GM23248 (cell line): Measurements from ENCODE around the gene RNASEH1. TPM values are rescaled to one million over a fixed set of nuclear protein-coding genes. Genes with fewer than 3 reads are reported as not detected.

Source experiments
- DNase-seq: peaks from one replicate; pipeline ENCODE4 v3.0.0-alpha.2; 2015
- H2AFZ ChIP-seq: fragments of 200-600 bp; sonication (generic); 2 replicates; pipeline ENCODE4 v1.6.1; 2016; ENCODE audit warnings: antibody characterized with exemption
- H3F3A ChIP-seq: fragments of 200-600 bp; sonication (generic); 2 replicates; pipeline ENCODE4 v1.6.1; 2016; ENCODE audit warnings: mild to moderate bottlenecking, antibody characterized with exemption, mixed run types; ENCODE audit not compliant: insufficient read depth
- H3K27ac ChIP-seq: fragments of 200-600 bp; sonication (generic); 2 replicates; pipeline ENCODE4 v1.5.1; 2016; ENCODE audit warnings: mild to moderate bottlenecking
- H3K27me3 ChIP-seq: fragments of 200-600 bp; sonication (generic); replicated peaks from 2 replicates; pipeline ENCODE4 v1.6.1; 2016; ENCODE audit warnings: mild to moderate bottlenecking; ENCODE audit not compliant: insufficient read depth
- H3K36me3 ChIP-seq: fragments of 200-600 bp; sonication (generic); 2 replicates; pipeline ENCODE4 v1.6.1; 2016; ENCODE audit warnings: low read depth, mild to moderate bottlenecking
- H3K4me1 ChIP-seq: fragments of 200-600 bp; sonication (generic); 2 replicates; pipeline ENCODE4 v1.6.1; 2016; ENCODE audit warnings: mild to moderate bottlenecking; ENCODE audit not compliant: insufficient read depth
- H3K4me2 ChIP-seq: fragments of 200-600 bp; sonication (generic); one replicate; pipeline ENCODE4 v1.6.1; 2016; ENCODE audit warnings: mild to moderate bottlenecking; ENCODE audit not compliant: unreplicated experiment
- H3K4me3 ChIP-seq: fragments of 200-600 bp; sonication (generic); 2 replicates; pipeline ENCODE4 v1.5.1; 2016; ENCODE audit warnings: mild to moderate bottlenecking
- H3K79me2 ChIP-seq: fragments of 200-600 bp; sonication (generic); 2 replicates; pipeline ENCODE4 v1.6.1; 2016; ENCODE audit warnings: mild to moderate bottlenecking; ENCODE audit not compliant: insufficient read depth
- H3K9ac ChIP-seq: fragments of 200-600 bp; sonication (generic); 2 replicates; pipeline ENCODE4 v1.6.1; 2016; ENCODE audit warnings: mild to moderate bottlenecking
- H3K9me2 ChIP-seq: fragments of 200-600 bp; sonication (generic); 2 replicates; pipeline ENCODE4 v1.6.1; 2016; ENCODE audit warnings: mixed run types, mild to moderate bottlenecking, moderate library complexity; ENCODE audit not compliant: insufficient read depth
- H3K9me3 ChIP-seq: fragments of 200-600 bp; sonication (generic); one replicate; pipeline ENCODE4 v1.6.1; 2017; ENCODE audit warnings: low read depth
- H4K20me1 ChIP-seq: fragments of 200-600 bp; sonication (generic); 2 replicates; pipeline ENCODE4 v1.6.0; 2016; ENCODE audit not compliant: insufficient read depth
- EZH2 ChIP-seq: fragments of 200-600 bp; sonication (generic); IDR thresholded peaks from 2 replicates; pipeline ENCODE4 v1.6.1; 2018; ENCODE audit warnings: antibody characterized with exemption, mild to moderate bottlenecking; ENCODE audit not compliant: insufficient read depth, poor library complexity, severe bottlenecking
- EZH2phosphoT487 ChIP-seq: fragments of 200-600 bp; sonication (generic); IDR thresholded peaks from 2 replicates; pipeline ENCODE4 v1.6.1; 2018; ENCODE audit warnings: antibody characterized with exemption, moderate library complexity, mild to moderate bottlenecking, low read depth; ENCODE audit not compliant: insufficient read depth
- WGBS, 2 experiments: methylation state at CpG; one replicate each; pipeline ENCODE4 v1.1.6; 2015 to 2017; ENCODE audit warnings: low lambda C conversion rate in 2 of 2, low coverage in 1 of 2; ENCODE audit errors: missing lambda C conversion rate in 2 of 2; 5-methylcytosine and 5-hydroxymethylcytosine counted together
- in situ Hi-C: fragments of 300-500 bp; cut with MboI; formaldehyde crosslinking; loops from 2 replicates; pipeline ENCODE4 v1.15.0; 2020
- polyA plus RNA-seq: library from polyadenylated mRNA; unstranded; fragments of >200 nt; fragmentation: Nextera tagmentation; extraction: Ambion mirVana; gene quantifications from 2 replicates; pipeline ENCODE4 v1.2.1, GENCODE V29; 2016
- total RNA-seq: library from RNA; depleted of rRNA; stranded (reverse); fragments of >200 nt; shearing (Covaris generic); gene quantifications from 2 replicates; pipeline ENCODE4 v1.2.3, GENCODE V29; 2014

The RNASEH1 gene
- total and polyA plus RNA-seq, 2 experiments from 2014 or later, result 37.4 to 52.4 TPM

GRCh38 chr2:3563521-3563976, 5.4 kb upstream of the RNASEH1 start:
- H3F3A ChIP-seq, result no peaks in the 10 kb centered on the region
- in situ Hi-C loops, result no loop called here
- 0 out of 2 replicates have a peak, but pooled peaks cover 7% of the 10 kb centered on the region for H3K79me2 ChIP-seq
- H3K27ac ChIP-seq, result no peak overlapping the region
- WGBS, 2 experiments, result 96 to 98% methylated on average over 5 of the region's 5 CpGs
- H3K4me2 ChIP-seq, result no peak overlapping the region
- H3K27me3 ChIP-seq, result no peaks in the 10 kb centered on the region
- H3K9me2 ChIP-seq, result no peaks in the 10 kb centered on the region
- no peaks in the 10 kb centered on the region for H4K20me1 ChIP-seq
- H3K4me1 ChIP-seq, result no peaks in the 10 kb centered on the region
- no peak overlapping the region for H3K4me3 ChIP-seq
- no peaks in the 10 kb centered on the region for H3K9me3 ChIP-seq
- TF ChIP-seq EZH2 (no peak), EZH2phosphoT487 (no peak)
- no peaks in the 10 kb centered on the region for H3K36me3 ChIP-seq
- H3K9ac ChIP-seq, result no peak overlapping the region
- no peak overlapping the region for H2AFZ ChIP-seq
- no peak for DNase-seq

- in situ Hi-C loops, result no loop called here
- Histone ChIP-seq H3K79me2 (peaks cover 60% of the 10 kb centered on the region), H3F3A (no peaks in the 10 kb centered on the region), H3K4me1 (peaks cover 8% of the 10 kb centered on the region), H3K27me3 (no peaks in the 10 kb centered on the region), H3K4me2 (peak overlapping the region; percentile 91), H3K36me3 (peaks cover 26% of the 10 kb centered on the region), H4K20me1 (no peaks in the 10 kb centered on the region), H3K27ac (peak overlapping the region; percentile 93), H3K9me3 (no peaks in the 10 kb centered on the region), H3K4me3 (peak overlapping the region; percentile 80), H2AFZ (peak overlapping the region; percentile 62), H3K9me2 (no peaks in the 10 kb centered on the region), H3K9ac (peak overlapping the region; percentile 99)
- no peak for DNase-seq
- TF ChIP-seq EZH2phosphoT487, result no peak
- no peak for TF ChIP-seq EZH2
- WGBS, 2 experiments, result 1 to 2% methylated on average over 39 to 40 of the region's 40 CpGs
Measured at GRCh38 chr2:3557639-3558204, 411 bp downstream of the RNASEH1 start.

GRCh38 chr2:3553946-3554345, 4.2 kb downstream of the RNASEH1 start:
- Histone ChIP-seq H3K4me1 (peaks cover 8% of the 10 kb centered on the region), H3K4me2 (no peak overlapping the region), H3K27ac (no peak overlapping the region), H3K9ac (no peak overlapping the region), H3K27me3 (no peaks in the 10 kb centered on the region), H3F3A (0 out of 2 replicates have a peak, but pooled peaks cover 7% of the 10 kb centered on the region), H2AFZ (no peak overlapping the region), H4K20me1 (no peaks in the 10 kb centered on the region), H3K4me3 (no peak overlapping the region), H3K9me2 (no peaks in the 10 kb centered on the region), H3K36me3 (peaks cover 49% of the 10 kb centered on the region), H3K9me3 (no peaks in the 10 kb centered on the region), H3K79me2 (peaks cover 65% of the 10 kb centered on the region)
- 95 to 98% methylated on average over 10 of the region's 10 CpGs for WGBS, 2 experiments
- DNase-seq, result no peak
- in situ Hi-C loops, result no loop called here
- TF ChIP-seq EZH2phosphoT487, result no peak
- no peak for TF ChIP-seq EZH2

- 0 out of 2 replicates have a peak, but pooled peaks cover 7% of the 10 kb centered on the region for H3F3A ChIP-seq
- H3K4me1 ChIP-seq, result no peaks in the 10 kb centered on the region
- H3K79me2 ChIP-seq, result peaks cover 71% of the 10 kb centered on the region
- peaks cover 75% of the 10 kb centered on the region for H3K36me3 ChIP-seq
- H3K27ac ChIP-seq, result no peak overlapping the region
- in situ Hi-C loops, result no loop called here
- DNase-seq, result peak; percentile 8
- TF ChIP-seq EZH2phosphoT487 (no peak), EZH2 (no peak)
- no peaks in the 10 kb centered on the region for H4K20me1 ChIP-seq
- H3K4me3 ChIP-seq, result no peak overlapping the region
- H3K9me2 ChIP-seq, result no peaks in the 10 kb centered on the region
- no peak overlapping the region for H2AFZ ChIP-seq
- no peak overlapping the region for H3K9ac ChIP-seq
- H3K9me3 ChIP-seq, result no peaks in the 10 kb centered on the region
- 72 to 82% methylated on average over 2 of the region's 2 CpGs for WGBS, 2 experiments
- no peak overlapping the region for H3K4me2 ChIP-seq
- H3K27me3 ChIP-seq, result no peaks in the 10 kb centered on the region
Measured at GRCh38 chr2:3547915-3548314, 10.2 kb downstream of the RNASEH1 start.
